CD4-positive, alpha-beta T cell treated with Interleukin-4 for 1 hour (primary cell): ENCODE measurements around the gene PIK3R3.
A peak's percentile ranks its signal among the peaks of the same experiment; 100 is the strongest.

ENCODE experiments used
- DNase-seq, 2 donors: peaks; one replicate each; pipeline ENCODE4 v3.0.0-alpha.2; 2020 to 2022

PIK3R3 gene

DNA sequence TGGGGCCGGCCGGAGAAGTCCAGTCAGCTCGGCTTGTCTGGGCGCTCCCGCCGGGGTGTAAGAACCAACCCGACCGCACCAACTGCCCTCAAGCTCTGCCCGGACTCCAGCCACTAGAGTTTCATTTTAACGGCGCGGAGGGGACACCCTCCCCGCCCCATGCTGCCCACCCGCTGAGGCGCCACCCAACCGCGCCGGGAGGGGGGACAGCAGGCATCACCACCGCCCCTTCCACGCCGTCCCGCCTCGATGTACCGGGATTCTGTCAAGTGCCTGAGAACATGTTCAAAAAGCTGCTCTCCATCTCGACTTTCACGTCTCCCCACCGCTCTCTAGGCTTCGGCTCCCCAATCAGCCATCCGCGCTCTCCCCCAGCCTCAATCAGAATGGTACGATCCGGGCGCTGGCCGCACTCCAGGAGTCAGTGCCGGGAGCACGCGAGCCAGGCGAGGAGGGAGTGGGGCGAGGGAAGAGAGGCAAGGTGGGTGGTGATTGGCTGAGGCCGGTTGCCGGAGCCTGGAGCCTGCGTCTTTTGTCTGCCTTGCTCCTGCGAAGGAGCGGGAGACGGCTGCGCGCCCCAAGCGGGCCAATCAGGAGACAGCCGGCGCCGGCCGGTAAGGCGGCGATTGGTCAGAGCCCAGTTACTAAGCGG lies at the start of gene PIK3R3:
Gene PIK3R3 (minus strand): TSS at position 101 of the 652 bp plus-strand sequence. CDS start 677 bp downstream, outside the sequence.
- peak; percentile 93 to 94 for DNase-seq

- DNase-seq, result no peak
These were observed 49.2 kb upstream of the PIK3R3 start for GRCh38 chr1:46181343-46182260.

- no peak for DNase-seq
These were observed 47.7 kb upstream of the PIK3R3 start for GRCh38 chr1:46180082-46180616.

- peak; percentile 65 to 70 for DNase-seq
These were observed 47.0 kb upstream of the PIK3R3 start for GRCh38 chr1:46179138-46180081.

- DNase-seq, result no peak
These were observed 43.9 kb upstream of the PIK3R3 start, which contains the start of gene P3R3URF for GRCh38 chr1:46176211-46176865. TSS of gene P3R3URF (minus strand) at chr1:46176488. CDS start at chr1:46176471, 17 bp downstream.

GRCh38 chr1:46175243-46175642 lies 42.8 kb upstream of the PIK3R3 start:
- no peak for DNase-seq

GRCh38 chr1:46174448-46175231 lies 42.2 kb upstream of the PIK3R3 start, which contains the start of gene TSPAN1:
TSS of gene TSPAN1 (plus strand) at chr1:46175087. CDS start at chr1:46181108, 6,021 bp downstream.
- no peak for DNase-seq

DNA sequence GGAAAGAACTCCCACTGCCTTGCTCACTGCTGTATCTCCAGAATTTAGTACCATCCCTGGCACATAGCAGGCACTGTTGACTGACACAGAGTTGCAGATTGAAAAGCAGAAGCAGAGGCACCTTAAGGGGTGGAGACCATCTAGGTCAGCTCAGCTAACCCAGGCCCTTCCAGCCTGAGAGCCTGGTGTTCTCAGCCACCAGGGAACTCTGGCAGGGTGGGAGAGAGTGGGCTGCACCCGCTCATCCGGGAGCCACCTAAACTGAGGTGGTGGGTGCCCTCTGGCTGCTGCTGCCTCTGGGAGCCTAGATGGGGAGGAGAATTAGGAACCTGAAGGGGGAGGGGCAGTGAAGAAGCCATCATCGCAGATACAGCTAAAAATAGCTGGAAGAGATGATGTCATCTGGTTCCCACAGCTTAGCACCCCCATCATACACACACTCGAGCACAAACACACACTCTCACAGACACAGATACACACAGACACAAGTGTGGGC lies 41.0 kb upstream of the PIK3R3 start:
- no peak for DNase-seq

DNA sequence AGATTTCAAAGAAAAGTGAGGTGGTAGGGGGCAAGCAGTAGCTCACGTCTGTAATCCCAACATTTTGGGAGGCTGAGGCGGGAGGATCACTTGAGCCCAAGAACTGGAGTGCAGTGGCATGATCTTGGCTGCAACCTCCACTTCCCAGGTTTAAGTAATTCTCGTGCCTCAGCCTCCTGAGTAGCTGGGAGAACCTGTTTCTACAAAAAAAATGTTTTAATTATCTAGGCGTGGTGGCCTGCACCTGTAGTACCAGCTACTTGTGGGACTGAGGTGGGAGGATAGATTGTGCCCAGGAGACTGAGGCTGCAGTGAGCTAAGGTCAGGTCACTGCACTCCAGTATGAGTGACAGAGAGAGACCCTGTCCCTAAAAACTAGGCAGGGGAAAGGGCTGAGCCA lies 39.9 kb upstream of the PIK3R3 start:
- DNase-seq, result no peak

DNA sequence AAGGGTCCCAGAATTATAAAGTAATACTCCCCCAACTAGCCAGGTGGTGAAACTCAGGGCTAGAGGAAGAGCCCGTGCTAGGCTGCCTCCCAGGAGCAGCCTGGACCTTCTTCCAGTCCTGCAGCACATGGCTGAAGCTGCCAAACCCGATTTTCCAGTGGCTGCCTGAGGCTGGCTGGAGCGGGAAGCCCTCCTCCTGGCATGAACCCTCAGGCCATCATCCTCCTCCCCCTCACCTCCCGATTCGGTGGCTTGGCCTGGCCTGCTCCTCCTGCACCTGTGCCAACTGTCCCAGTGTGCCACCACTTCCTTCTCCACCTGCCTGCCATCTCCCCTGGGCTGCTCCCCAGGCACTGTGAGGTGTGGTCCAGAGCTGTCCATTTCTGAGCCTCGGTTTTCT lies 39.4 kb upstream of the PIK3R3 start:
- no peak for DNase-seq

DNA sequence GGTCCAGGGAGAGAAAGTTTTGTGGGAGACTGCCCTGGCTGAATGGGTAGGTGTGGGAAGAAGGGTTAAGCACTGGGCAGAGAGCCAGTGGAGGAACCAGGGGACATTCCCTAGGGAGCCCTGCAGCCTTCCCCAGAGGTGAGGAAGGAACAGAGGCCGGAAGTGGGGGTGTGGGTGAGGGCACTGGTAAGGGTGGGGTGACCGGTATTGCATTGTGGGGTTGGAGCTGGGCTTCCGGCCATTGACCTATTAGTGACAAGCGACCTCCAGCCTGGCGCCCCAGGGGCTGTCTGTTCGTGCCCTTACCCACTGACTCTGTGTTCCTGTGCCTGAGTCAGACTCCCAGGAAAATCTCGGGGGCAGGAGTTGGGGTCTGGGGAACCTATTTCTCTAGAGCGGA lies 38.9 kb upstream of the PIK3R3 start:
- DNase-seq, result no peak

DNA sequence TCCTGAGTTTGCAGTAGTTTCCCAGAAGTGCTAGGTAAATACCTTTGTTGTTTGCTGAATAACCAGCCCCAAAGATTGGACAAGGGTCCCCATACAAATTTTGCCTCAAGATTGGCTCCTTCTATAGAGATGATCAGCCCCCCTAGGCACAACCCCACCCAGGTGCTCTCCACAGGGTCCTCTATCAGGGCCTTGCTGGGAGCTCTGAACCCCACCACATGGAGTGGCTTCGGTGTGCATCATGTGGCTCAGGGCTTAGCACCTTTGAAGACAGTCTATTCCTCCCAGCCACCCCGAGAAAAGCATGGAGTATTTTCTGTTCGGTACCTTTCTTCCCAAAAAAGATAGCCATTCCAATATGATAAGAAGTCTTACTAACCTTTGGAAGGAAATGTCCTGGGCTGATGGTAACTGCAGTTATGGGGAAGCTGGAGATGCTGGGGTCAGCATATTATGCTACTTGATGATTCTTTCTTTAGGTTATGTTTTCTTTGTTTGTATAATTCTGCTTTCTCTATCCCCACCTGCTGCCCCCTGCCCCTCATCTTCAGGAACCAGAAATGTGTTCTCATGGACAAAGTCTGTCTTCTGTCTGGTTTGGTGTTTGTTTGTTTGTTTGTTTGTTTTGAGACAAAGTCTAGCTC lies 37.5 kb upstream of the PIK3R3 start:
- no peak for DNase-seq

DNA sequence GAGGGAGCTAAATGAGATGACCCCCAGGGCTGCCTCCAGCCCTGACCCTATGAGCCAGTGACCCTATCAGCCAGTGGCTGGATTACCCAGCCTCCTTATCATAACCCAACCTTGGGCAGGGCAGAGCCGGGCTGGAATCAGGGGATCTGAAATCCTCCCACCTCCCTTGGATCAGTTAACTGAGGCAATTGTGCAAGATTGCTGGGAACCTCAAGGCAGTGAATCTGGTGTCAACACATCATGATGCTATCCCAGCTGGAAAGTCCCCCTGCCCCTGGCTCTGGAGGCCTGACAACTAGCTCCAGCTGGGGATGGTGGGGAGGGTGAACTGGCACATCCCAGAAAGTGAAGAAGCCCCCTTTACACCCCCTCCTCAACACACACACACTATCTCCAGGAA lies 36.0 kb upstream of the PIK3R3 start:
- DNase-seq, result no peak

DNA sequence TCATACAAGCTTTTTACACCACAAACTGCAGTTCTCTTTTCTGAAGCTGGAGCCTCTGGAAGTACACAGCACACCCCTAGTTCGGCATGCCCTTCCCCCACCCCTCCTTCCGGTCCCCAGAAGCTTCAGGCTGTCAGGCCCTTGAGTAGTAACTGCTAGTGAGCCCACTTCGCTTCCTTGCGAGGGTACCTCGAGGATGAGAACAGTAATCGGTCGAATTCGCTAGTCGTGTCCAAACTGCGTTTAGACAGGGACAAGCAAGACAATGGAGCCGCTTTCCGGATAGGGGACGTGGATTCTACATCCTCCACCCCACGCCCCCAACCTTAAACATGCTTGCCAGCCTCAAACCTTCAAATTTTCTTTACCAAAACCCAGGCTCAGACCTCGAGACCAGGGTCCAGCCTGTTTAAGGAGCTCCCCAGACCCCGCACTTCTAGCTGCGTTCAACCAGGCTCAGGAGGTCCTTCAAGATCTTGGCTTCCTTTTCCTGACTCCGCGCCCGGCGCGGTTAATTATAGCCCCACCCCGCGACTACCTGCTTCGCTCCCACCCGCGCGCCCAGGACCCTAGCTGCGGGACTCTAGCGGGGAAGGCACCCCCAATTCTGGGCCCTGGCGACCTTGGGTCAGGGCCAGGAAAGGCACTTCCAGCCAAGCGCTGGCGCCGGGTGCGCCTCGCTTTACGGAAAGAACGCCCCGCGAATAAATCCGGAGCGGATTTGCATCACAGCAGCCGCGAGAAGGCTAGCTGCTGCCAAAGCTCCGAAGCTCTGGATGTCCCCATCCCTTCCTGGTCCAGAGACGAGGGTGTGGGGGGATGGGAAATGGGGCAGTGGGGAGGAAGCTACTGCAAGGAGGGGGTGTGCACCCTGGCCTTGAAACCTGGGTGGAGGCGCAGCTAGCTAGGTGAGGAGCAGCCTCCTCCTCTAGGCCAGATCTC lies 34.4 kb upstream of the PIK3R3 start:
- DNase-seq, result peak; percentile 44

- DNase-seq, result no peak
These were observed 27.8 kb upstream of the PIK3R3 start for GRCh38 chr1:46160212-46160611.

DNA sequence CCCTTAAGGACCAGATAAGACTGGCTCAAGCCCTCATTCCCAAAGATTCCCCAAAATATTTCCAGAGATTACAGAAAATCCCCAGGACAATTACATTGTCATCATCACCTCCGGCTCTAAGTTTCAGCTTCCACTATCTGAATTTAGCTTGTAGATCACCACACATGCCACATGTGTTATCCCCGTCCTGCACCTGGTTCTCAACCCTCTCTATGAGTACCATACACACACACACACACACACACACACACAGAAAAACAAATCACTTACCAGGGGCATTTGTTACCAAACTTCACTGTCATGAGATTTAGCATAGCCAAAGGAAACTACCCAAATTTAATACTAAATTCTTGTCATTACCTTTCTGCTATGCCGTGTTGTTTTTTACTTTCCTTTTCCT lies 27.1 kb upstream of the PIK3R3 start:
- DNase-seq, result no peak

DNA sequence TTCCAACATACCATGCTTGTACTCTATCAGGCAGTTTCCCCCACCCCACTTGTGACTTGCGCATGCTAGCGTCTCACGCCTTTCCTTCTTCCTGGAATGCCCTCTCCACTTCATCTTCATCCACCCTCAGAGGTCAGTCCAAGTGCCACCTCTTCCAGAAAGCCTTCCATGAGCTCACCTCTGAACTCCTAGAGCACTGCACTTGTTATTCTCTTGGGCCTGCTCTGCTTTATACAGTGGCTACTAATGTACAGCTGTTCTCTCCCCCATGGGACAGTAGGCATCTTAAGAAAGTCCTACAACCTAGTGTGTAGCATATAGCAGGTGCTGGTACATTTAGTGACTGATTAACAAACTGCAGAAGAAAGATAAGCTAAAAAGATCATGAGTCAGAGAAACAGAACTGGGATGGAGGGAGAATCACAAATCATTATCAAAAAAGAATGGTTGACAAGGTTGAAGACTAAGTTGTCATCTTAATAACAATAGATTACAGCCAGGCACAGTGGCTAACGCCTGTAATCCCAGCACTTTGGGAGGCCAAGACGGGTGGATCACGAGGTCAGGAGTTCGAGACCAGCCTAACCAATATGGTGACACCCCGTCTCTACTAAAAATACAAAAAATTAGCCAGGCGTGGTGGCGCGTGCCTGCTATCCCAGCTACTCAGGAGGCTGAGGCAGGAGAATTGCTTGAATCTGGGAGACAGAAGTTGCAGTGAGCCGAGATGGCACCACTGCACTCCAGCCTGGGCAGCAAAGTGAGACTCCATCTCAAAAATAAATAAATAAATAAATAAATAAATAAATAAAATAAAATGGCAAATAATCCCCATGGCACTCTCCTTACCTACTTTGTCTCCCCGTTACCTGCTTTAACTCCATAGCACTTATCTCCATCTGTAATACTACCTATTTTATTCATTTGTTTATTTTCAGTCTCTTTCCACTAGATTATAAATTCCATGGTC lies 26.2 kb upstream of the PIK3R3 start:
- DNase-seq, result no peak

- no peak for DNase-seq
These were observed 25.5 kb upstream of the PIK3R3 start for GRCh38 chr1:46157916-46158311.
